DMS53 (cell line): ENCODE results near the gene USP47.

ENCODE experiments used
- DNase-seq: peaks from one replicate; lab custom pipeline; 2025; lab: John Stamatoyannopoulos, UW

The USP47 gene

GRCh38 chr11:11980841-11981308 lies 139.1 kb downstream of the USP47 start:
- DNase-seq, result no peak

- DNase-seq, result no peak
These were observed 139.6 kb downstream of the USP47 start for GRCh38 chr11:11981364-11981763.

- no peak for DNase-seq
These were observed 140.1 kb downstream of the USP47 start for GRCh38 chr11:11981840-11982239.

GRCh38 chr11:11982461-11982860 lies 140.7 kb downstream of the USP47 start:
- DNase-seq, result no peak

- DNase-seq, result no peak
These were observed 141.2 kb downstream of the USP47 start for GRCh38 chr11:11982975-11983374.

GRCh38 chr11:11983427-11983826 lies 141.7 kb downstream of the USP47 start:
- DNase-seq, result no peak

GRCh38 chr11:11984563-11984962 lies 142.8 kb downstream of the USP47 start:
- no peak for DNase-seq

GRCh38 chr11:11985016-11985715 lies 143.4 kb downstream of the USP47 start:
- no peak for DNase-seq

GRCh38 chr11:11985954-11986949 lies 144.5 kb downstream of the USP47 start:
- no peak for DNase-seq

- peak; percentile 62 for DNase-seq
These were observed 145.8 kb downstream of the USP47 start for GRCh38 chr11:11987503-11988022.

GRCh38 chr11:11988099-11988651 lies 146.4 kb downstream of the USP47 start:
- peak; percentile 56 for DNase-seq

GRCh38 chr11:11988681-11989261 lies 147.0 kb downstream of the USP47 start:
- peak; percentile 12 for DNase-seq

GRCh38 chr11:11989774-11990744 lies 148.3 kb downstream of the USP47 start:
- DNase-seq, result no peak

- peak; percentile 21 for DNase-seq
These were observed 150.8 kb downstream of the USP47 start for GRCh38 chr11:11992257-11993212.

- DNase-seq, result peak; percentile 27
These were observed 152.1 kb downstream of the USP47 start for GRCh38 chr11:11993839-11994238.

- DNase-seq, result no peak
These were observed 153.8 kb downstream of the USP47 start for GRCh38 chr11:11995601-11996000.

GRCh38 chr11:11996321-11997048 lies 154.7 kb downstream of the USP47 start:
- DNase-seq, result no peak

GRCh38 chr11:11997049-11997322 lies 155.2 kb downstream of the USP47 start:
- no peak for DNase-seq
